BE2C (cell line): ENCODE data around the gene ITGB6.

Source experiments
- DNase-seq: peaks from one replicate; pipeline ENCODE4 v3.0.0-alpha.2; 2020
- H3K27me3 ChIP-seq: fragments of 250-450 bp; sonication (Bioruptor Pico); 2 replicates; pipeline ENCODE4 v1.5.1; 2020; ENCODE audit warnings: mild to moderate bottlenecking
- H3K36me3 ChIP-seq: fragments of 250-450 bp; sonication (Bioruptor Pico); 2 replicates; pipeline ENCODE4 v1.5.1; 2020; ENCODE audit warnings: mild to moderate bottlenecking
- H3K4me1 ChIP-seq: fragments of 250-450 bp; sonication (Bioruptor Pico); 2 replicates; pipeline ENCODE4 v1.5.1; 2020
- H3K4me3 ChIP-seq: 2 replicates; pipeline ENCODE4 v1.5.1; 2011; ENCODE audit warnings: low read depth, low read length
- H3K9me3 ChIP-seq: fragments of 250-450 bp; sonication (Bioruptor Pico); 2 replicates; pipeline ENCODE4 v1.5.1; 2020
- CTCF ChIP-seq: IDR thresholded peaks from 2 replicates; pipeline ENCODE4 v1.5.1; 2012; ENCODE audit warnings: mild to moderate bottlenecking, low read depth, low read length

The ITGB6 gene

GRCh38 chr2:160241251-160242137 lies 41.4 kb upstream of the ITGB6 start:
- H3K4me3 ChIP-seq = no peak overlapping the region
- no peaks in the 10 kb centered on the region for H3K36me3 ChIP-seq
- H3K9me3 ChIP-seq = no peaks in the 10 kb centered on the region
- no peaks in the 10 kb centered on the region for H3K27me3 ChIP-seq
- TF ChIP-seq CTCF = no peak
- H3K4me1 ChIP-seq = no peaks in the 10 kb centered on the region; the same call in 1 of the 2 replicates
- peak; percentile 65 for DNase-seq

GRCh38 chr2:160239436-160239835 lies 39.4 kb upstream of the ITGB6 start:
- Histone ChIP-seq H3K27me3 (no peaks in the 10 kb centered on the region), H3K9me3 (no peaks in the 10 kb centered on the region), H3K36me3 (no peaks in the 10 kb centered on the region), H3K4me1 (no peaks in the 10 kb centered on the region; the same call in 1 of the 2 replicates), H3K4me3 (no peak overlapping the region)
- DNase-seq = no peak
- no peak for TF ChIP-seq CTCF

- no peak for DNase-seq
- no peak for TF ChIP-seq CTCF
Measured at GRCh38 chr2:160238392-160238791, 38.3 kb upstream of the ITGB6 start.

GRCh38 chr2:160232905-160233475 lies 32.9 kb upstream of the ITGB6 start:
- no peaks in the 10 kb centered on the region for H3K36me3 ChIP-seq
- TF ChIP-seq CTCF = no peak
- DNase-seq = no peak
- H3K9me3 ChIP-seq = no peaks in the 10 kb centered on the region
- H3K27me3 ChIP-seq = no peaks in the 10 kb centered on the region
- H3K4me1 ChIP-seq = peaks cover 9% of the 10 kb centered on the region; the same call in 1 of the 2 replicates
- no peak overlapping the region for H3K4me3 ChIP-seq

More at GRCh38 chr2:160238392-160238791, 38.3 kb upstream of the ITGB6 start:
- Histone ChIP-seq H3K4me3 (no peak overlapping the region), H3K4me1 (no peaks in the 10 kb centered on the region; the same call in 1 of the 2 replicates), H3K27me3 (no peaks in the 10 kb centered on the region), H3K9me3 (no peaks in the 10 kb centered on the region), H3K36me3 (no peaks in the 10 kb centered on the region)

GRCh38 chr2:160229591-160229990 lies 29.5 kb upstream of the ITGB6 start:
- Histone ChIP-seq H3K4me3 (no peak overlapping the region), H3K9me3 (no peaks in the 10 kb centered on the region), H3K4me1 (peaks cover 30% of the 10 kb centered on the region), H3K36me3 (no peaks in the 10 kb centered on the region), H3K27me3 (no peaks in the 10 kb centered on the region)
- TF ChIP-seq CTCF = no peak
- no peak for DNase-seq
